HG03558 (cell line): ENCODE results near the gene CYP21A2.

Experiments
- ATAC-seq: cut with Tn5 transposase; IDR thresholded peaks from one replicate; pipeline ENCODE4 v1.9.1; 2021; ENCODE audit warnings: moderate number of reproducible peaks; ENCODE audit not compliant: unreplicated experiment; ENCODE audit errors: extremely low read depth

CYP21A2 gene

DNA sequence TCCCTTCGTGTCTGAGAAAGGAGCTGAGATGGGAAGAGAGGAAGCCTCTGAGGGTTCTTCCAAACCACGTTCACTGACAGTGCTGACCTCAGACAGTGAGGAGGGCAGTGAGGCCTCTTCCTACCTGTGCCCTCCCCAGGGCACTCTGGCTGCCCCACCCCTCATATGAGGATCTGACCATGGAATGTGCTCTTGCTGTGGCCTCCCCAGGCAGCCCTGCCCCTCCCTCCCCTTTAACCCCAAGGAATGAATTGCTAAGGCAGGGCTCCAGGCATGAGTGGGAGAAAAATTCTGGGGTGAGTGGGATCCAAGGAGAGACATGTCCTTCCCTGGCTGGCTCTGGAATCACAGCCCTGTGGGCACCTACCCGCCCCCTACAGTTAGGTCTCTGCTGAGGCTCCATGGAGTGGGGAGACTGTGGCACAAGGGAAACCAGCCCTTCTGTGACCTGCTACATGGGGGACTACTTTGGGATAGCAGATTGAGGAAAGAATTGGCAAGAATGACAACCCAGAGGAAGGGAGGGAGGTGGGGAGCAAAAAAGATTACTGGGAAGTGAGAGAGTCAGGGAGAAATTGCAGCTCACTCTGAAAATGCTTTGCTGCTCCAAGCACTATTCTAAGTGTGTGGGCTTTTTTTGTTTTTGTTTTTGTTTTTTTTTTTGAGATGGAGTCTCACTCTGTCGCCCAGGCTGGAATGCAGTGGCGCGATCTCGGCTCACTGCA, 41.5 kb downstream of the CYP21A2 start:
- no peak for ATAC-seq

DNA sequence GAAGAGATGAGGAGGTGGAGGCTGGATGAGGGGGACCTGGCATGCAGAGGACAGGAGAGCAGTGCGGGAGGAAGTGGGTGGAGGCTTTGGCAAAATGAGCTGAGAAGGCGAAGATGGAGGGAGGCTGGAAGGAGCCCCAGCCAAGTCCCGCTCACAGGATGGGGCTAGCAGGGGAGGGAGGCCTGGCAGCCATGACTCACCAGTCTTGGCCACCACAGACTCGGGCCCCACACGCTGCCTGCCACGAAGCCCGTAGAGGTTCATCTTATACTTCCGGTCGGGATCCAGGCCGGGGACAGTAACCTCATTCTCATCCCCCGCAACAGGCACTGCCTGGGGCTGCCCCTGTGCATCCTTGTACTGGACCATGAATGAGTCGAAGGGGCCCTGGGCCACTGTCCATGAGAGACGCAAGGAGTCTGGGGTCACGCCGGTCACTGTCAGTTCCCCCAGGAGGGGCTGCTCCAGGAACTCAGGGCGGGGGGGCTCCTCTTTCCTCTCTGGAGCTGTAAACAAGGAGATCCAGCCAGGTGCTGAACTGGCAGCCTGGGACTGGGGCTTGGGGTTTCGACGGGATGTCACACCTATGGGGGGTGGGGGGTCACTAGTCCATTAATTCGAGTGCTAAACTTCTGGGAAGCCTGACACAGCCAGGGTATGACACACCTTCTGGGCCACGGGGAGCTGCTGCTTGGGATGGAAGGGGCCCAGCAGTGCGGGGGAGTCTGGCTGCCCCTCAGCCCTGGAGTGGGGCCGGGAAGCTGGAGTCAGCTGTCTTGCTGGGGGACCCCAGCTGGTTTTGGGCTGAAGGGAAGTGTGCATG, 43.2 kb downstream of the CYP21A2 start:
- ATAC-seq = no peak

DNA sequence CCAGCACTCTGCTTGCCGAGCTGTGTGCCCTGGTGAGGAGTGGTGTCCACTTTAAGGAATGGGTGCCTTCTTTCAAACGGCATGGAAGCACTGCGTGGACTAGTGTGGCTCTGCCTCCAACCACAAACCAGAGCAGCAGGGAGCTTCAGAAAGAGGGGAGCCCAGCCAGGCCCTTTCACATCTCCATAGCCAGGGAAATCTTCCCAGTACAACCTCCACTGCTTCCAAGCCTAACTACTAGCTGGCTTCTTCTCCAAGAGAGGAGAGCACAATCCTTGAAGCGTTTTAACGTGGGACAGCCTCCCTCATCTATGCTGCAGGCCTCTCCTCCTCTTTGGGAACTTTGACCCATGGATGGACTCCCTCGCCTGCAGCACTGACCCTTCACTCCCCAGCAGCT, 44.3 kb downstream of the CYP21A2 start:
- no peak for ATAC-seq

DNA sequence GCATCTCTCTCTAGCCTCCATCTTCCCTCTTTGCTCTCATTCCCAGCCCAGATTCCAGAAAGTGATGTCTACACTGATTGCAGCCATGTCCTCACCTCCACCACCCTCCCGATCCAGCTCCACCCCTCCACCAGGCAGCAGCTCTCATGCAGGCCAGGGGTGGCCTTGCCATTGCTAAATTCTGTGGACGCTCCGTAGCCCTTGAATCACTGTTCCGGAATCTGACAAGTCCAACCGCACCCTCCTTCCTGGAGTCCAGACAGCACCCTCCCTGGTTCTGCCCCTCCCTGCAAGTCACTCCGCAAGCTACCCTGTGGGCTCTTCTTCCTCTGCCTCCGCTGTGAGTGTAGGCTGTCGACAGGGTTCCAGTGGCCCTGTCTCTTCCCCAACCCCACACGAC, 44.7 kb downstream of the CYP21A2 start:
- ATAC-seq = no peak

DNA sequence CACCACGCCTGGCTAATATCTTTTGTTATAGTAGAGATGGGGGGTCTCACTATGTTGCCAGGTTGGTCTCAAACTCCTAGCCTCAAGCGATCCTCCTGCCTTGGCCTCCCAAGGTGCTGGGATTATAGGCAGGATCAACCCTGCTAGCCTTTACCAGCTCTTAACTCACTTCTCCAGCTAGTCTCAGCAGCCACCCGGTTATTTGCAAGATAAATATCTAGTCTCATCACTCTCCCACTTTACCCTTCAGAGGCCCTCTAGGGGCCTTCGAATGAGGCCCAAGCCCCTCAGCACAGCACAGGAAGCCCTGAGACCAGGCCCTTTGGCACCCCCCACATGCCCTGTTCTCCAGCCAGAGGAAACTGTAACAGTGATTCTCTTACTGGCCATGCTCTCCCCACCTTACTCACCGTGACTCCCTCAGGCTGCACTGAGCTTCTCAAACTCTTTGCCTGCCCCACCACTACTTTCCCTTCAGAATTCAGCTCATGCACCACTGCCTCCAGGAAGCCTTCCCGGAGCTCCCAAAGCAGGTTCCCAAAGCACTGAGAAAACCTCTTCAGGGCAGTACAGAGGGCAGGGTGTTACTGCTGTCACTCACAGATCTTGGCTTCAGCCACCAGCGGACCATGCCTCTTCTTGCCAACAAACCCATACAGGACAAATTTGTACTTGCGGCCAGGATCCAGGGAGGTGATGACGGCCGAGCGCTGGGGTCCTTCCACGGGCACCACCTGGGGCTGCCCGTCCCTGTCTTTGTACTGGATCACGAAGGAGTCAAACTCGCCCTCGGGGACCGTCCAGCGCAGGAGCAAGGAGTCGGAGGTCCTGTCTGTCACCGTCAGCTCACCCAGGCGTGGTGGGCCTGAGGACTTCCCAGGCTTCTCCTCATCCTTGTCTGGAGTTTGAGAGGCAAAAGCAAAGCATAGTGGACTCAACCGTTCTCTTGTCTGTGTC, 45.9 kb downstream of the CYP21A2 start:
- ATAC-seq = no peak

DNA sequence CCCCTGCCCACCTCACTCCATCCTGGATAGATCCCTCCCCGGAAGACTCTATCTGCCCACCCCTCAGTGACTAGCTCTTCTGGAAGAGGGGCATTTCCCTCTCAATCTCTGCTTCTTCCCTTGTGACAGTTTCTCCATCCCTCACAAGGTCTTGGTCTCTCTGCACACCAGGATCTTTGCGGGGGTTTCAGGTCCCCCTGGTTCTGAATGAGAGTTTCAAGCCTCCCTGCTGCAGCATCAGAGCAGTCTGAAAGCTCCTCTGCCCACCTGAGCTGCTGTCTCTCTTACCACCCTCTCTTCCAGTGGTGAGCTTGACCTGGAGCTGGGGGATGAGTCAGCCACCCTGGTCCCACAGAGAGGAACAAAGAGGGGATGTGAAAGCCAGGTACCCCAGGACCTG, 46.6 kb downstream of the CYP21A2 start:
- no peak for ATAC-seq

DNA sequence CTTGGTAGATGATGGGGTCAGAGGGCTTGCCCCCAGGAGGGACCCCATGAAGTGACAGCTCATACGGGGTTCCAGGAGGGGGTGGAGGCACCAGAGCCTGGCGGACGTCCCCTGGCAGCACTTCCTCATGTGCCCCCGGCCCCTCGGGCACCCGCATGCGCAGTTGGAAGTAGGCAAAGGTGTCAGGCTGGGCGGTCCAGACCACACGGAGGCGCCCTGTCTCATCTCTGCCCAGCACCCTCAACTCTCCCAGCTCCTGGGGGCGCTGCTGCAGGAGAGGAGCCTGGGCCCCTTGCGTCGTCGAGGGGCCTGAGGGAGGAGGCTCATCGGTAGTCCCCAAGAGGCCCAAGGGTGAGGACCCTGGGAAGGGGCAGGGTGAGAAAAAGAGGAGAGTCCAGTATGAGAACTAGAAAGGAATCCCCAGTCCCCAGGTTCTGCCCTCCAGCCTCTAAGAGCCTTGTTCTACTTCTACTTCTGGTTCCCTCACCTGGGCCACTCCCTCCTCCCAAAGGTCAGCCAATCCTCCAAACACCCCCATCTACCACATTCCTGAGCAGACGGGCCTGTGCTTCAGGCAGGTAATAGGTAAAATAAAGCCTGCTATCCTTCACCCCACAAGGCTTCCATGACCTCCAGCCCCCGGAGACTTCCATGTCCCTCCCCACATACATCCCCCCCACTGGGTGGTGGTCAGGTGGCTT, 47.7 kb downstream of the CYP21A2 start:
- no peak for ATAC-seq

DNA sequence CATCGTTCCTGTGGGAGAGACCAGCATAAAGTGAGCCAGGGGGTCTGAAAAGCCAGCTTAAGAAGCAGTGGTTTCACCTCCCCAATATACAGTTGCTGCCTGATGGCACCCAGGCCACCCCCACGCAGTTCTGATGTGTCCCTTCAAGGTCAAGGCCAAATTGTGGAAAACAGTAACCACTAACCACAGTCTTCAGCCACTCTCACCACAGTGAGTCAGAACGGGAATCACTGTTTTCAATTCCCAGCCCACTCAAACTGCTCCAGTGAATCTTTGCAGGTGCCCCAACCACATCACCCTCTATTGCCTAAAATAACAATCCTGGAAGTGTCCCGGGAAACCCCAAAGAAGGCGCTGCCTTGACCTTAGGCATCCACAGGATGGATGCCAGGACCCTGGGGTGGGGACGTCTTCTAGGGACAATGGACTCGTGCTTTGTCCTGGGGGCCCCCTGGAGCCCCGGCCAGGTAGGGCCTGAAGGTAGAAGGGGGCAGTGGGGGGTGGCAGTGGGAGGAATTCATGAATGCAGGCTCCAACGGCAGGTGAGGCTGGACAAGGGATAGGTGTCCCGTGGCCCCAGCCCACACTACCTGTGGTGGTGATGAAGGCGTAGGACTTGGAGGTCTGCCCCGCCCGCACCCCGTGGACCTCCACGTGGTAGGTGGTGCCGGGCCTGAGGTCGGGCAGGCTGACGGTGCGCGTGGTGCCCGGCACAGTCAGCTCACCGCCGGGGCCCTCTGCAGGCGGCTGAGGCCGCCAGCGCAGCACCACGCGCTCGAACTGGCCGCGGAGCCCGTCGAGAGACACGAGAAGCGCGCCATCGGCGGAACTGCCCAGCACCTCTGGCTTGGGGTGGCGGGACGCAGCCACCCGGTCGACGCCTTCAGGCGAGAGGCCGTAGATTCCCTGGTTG, 48.7 kb downstream of the CYP21A2 start:
- ATAC-seq = no peak

DNA sequence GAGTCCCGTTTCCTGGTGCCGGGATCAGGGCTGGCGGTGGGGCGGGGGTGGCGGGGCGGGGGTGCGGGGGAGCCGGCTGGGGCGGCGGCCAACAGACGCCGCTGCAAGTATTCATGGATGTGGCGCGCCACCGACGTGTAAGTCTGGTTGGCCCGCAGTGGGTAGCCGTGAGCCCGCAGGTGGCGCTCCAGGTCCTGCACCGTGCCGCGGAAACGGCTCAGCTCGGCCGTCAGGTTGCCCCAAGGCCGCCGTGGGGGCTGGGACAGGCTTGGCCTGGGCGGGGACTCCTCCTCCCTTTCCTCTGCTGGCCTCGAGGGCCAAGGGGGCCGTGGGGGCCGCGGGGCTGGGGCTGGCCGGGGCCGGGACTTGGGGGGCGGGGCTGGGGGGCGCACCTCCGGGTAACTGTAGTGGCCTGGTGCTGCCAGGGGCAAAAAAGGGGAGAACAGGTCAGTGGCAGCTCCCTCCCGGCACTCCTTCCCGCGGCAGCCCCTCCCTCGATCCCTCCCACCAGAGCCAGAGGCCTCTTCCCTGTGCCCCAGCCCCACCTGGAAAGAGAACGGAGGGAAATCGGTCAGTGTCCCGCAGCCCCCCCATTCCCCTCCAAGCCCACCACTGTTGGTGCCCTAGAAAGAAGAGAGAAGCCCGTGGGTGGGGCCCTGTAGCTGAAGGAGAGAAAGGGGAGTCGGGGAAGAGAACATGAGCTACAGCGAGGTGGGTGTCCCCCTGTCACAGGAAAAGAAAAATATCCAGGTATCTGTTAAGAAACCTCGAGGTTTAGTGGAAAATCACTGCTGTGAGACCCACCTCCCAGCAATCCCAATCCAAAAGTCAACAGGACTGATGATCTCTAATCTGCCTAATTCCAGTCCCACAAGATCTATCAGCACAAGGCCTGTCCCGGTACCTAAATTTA, 49.6 kb downstream of the CYP21A2 start:
- ATAC-seq = no peak

DNA sequence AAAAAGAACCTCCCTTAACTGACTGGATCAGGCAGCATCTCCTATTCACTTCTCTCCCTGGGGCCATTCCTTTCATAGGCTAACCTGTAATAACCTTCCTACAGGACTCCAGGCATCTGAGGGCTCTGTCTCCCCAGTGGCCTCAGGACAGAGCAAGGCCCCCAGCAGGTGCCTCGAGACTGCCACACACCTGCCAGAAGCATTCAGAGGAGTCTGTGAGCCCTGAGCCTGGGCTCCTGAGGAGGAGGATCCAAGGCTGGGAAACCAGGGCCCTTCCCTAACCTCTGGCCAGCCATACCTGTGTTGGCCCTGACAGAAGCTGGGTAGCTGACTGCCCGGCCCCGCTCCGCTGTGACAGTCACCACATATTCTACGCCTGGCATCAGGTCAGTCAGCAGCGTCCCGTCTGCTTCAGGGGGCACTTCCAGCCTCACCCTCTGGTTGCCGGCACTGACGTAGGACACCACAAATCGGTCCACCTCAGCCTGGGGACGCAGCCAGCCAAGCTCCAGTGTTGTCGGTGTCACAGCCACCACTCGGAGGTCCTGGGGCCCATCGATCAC, 50.4 kb downstream of the CYP21A2 start:
- ATAC-seq = no peak

DNA sequence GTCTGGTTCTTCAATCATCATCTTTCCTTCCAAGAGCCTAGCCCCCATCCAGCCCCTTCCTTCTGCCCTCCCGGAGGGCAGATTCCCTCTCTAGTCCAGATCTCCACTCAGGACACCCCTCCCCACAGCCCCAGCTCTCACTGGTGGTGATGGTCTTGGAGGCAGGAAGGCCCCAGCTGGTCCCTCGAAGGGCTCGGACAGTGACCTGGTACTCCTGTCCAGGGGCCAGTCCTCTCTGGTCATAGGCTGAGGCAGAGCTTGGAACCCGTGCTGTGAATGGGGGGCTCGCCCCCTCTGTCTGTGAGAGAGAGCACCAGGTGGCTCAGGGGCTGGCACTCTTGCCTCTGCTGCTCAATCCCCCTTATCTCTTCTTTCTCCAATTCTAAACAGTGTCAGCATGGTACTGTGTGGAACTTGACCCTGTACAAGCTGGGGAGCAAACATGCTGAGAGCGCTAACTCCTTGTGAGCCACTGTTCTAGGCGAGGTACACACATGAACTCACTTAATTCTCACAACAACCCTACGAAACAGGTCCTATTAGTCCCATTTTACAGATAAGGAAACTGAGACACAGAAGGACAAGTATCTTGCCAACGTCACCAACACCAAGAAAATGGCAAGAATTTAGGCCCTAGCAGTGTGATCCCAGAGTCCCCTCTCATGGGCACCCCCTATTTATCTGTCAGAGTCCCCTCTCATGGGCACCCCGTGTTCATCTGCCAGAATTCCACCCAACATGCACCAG, 51.0 kb downstream of the CYP21A2 start:
- no peak for ATAC-seq
